ENCODE data around the gene SENP6.
"Not testable (repeated sequence)": the region's sequence is repeated elsewhere in the genome, so short reads cannot be mapped to it uniquely, and the experiment has no call there.

The SENP6 gene

DNA sequence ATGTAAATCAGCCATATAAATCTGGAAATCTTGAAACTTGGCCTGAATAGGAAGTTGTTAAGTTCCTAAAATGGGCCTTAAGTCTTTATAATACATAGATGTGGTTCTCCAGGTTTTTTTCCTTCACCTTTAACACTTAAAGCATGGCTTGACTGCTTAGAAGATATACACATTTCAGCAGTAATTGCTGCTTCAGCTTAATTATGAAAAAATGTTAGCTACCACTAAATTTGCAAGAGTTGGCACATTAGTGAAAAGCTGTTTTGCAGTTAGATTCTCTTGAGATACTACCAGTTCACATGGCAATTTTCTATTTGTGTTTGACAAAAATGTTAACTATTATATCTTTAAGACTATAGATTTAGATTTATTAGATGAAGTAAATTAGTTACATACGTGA lies 74.7 kb downstream of the SENP6 start:
- no peak for ATAC-seq
- TF ChIP-seq TCF4 (CRISPR knock-in tag; IDR thresholded peaks at IDR 0.05; ENCODE audit: borderline replicate concordance) (no peak), ESRRG (CRISPR knock-in tag; IDR thresholded peaks at IDR 0.05) (no peak), SNAI2 (CRISPR knock-in tag; IDR thresholded peaks at IDR 0.05) (no peak), TOX (CRISPR knock-in tag; IDR thresholded peaks at IDR 0.05; ENCODE audit: borderline replicate concordance) (no peak), OSR1 (CRISPR knock-in tag; IDR thresholded peaks at IDR 0.05) (no peak), BACH2 (CRISPR knock-in tag; IDR thresholded peaks at IDR 0.05; ENCODE audit: borderline replicate concordance) (no peak), CSDC2 (CRISPR knock-in tag; IDR thresholded peaks at IDR 0.05) (no peak), ZFP30 (CRISPR knock-in tag; IDR thresholded peaks at IDR 0.05) (no peak)
- TF ChIP-seq, protein P1, sequence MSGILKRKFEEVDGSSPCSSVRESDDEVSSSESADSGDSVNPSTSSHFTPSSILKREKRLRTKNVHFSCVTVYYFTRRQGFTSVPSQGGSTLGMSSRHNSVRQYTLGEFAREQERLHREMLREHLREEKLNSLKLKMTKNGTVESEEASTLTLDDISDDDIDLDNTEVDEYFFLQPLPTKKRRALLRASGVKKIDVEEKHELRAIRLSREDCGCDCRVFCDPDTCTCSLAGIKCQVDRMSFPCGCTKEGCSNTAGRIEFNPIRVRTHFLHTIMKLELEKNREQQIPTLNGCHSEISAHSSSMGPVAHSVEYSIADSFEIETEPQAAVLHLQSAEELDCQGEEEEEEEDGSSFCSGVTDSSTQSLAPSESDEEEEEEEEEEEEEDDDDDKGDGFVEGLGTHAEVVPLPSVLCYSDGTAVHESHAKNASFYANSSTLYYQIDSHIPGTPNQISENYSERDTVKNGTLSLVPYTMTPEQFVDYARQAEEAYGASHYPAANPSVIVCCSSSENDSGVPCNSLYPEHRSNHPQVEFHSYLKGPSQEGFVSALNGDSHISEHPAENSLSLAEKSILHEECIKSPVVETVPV (CRISPR knock-in tag; IDR thresholded peaks at IDR 0.05) = no peak
- TF ChIP-seq, protein P2, sequence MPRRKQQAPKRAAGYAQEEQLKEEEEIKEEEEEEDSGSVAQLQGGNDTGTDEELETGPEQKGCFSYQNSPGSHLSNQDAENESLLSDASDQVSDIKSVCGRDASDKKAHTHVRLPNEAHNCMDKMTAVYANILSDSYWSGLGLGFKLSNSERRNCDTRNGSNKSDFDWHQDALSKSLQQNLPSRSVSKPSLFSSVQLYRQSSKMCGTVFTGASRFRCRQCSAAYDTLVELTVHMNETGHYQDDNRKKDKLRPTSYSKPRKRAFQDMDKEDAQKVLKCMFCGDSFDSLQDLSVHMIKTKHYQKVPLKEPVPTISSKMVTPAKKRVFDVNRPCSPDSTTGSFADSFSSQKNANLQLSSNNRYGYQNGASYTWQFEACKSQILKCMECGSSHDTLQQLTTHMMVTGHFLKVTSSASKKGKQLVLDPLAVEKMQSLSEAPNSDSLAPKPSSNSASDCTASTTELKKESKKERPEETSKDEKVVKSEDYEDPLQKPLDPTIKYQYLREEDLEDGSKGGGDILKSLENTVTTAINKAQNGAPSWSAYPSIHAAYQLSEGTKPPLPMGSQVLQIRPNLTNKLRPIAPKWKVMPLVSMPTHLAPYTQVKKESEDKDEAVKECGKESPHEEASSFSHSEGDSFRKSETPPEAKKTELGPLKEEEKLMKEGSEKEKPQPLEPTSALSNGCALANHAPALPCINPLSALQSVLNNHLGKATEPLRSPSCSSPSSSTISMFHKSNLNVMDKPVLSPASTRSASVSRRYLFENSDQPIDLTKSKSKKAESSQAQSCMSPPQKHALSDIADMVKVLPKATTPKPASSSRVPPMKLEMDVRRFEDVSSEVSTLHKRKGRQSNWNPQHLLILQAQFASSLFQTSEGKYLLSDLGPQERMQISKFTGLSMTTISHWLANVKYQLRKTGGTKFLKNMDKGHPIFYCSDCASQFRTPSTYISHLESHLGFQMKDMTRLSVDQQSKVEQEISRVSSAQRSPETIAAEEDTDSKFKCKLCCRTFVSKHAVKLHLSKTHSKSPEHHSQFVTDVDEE (CRISPR knock-in tag; IDR thresholded peaks at IDR 0.05) = no peak

DNA sequence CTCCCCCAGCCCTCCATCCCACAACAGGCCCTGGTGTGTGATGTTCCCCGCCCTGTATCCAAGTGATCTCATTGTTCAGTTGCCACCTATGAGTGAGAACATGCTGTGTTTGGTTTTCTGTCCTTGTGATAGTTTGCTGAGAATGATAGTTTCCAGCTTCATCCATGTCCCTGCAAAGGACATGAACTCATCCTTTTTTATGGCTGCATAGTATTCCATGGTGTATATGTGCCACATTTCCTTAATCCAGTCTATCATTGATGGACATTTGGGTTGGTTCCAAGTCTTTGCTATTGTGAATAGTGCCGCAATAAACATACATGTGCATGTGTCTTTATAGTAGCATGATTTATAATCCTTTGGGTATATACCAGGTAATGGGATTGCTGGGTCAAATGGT lies 80.9 kb downstream of the SENP6 start:
- not testable (repeated sequence) for ATAC-seq

DNA sequence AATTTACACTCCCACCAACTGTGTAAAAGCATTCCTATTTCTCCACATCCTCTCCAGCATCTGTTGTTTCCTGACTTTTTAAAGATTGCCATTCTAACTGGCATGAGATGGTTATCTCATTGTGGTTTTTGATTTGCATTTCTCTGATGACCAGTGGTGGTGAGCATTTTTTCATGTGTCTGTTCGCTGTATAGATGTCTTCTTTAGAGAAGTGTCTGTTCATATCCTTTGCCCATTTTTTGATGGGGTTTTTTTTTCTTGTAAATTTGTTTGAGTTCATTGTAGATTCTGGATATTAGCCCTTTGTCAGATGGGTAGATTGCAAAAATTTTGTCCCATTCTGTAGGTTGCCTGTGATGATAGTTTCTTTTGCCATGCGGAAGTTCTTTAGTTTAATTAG lies 81.3 kb downstream of the SENP6 start:
- not testable (repeated sequence) for ATAC-seq

DNA sequence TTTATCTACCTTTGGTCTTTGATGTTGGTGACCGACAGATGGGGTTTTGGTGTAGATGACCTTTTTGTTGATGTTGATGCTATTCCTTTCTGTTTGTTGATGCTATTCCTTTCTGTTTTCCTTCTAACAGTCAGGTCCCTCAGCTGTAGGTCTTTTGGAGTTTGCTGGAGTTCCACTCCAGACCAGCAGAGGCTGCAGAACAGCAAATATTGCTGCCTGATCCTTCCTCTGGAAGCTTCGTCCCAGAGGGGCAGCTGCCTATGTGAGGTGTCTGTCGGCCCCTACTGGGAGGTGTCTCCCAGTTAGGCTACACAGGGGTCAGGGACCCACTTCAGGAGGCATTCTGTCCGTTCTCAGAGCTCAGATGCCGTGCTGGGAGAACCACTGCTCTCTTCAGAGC lies 85.9 kb downstream of the SENP6 start:
- ATAC-seq = not testable (repeated sequence)

DNA sequence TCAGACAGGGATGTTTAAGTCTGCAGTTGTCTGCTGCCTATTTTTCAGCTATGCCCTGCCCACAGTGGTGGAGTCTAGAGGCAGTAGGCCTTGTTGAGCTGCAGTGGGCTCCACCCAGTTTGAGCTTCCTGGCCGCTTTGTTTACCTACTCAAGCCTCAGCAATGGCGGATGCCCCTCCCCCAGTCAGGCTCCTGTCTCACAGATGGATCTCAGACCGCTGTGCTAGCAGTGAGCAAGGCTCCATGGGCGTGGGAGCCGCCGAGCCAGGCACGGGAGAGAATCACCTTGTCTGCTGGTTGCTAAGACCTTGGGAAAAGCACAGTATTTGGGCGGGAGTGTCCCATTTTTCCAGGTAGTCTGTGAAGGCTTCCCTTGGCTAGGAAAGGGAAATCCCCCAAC lies 86.3 kb downstream of the SENP6 start:
- ATAC-seq = not testable (repeated sequence)

DNA sequence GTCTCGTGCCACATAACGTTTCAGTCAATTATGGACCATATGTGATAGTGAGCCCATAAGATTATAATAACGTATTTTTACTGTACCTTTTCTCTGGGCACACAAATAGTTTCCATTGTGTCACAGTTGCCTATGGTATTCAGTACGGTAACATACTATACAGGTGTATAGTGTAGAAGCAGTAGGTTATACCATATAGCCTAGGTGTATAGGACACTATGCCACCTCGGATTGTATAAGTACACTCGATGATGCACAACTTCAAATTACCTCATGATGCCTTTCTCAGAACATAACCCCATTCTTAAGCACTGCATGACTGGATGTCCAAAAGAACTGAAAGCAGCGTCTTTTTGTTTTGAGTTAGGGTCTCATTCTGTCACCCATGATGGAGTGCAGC lies 87.9 kb downstream of the SENP6 start:
- TF ChIP-seq, protein P1 (CRISPR knock-in tag; IDR thresholded peaks at IDR 0.05) = no peak
- TF ChIP-seq, protein P3, sequence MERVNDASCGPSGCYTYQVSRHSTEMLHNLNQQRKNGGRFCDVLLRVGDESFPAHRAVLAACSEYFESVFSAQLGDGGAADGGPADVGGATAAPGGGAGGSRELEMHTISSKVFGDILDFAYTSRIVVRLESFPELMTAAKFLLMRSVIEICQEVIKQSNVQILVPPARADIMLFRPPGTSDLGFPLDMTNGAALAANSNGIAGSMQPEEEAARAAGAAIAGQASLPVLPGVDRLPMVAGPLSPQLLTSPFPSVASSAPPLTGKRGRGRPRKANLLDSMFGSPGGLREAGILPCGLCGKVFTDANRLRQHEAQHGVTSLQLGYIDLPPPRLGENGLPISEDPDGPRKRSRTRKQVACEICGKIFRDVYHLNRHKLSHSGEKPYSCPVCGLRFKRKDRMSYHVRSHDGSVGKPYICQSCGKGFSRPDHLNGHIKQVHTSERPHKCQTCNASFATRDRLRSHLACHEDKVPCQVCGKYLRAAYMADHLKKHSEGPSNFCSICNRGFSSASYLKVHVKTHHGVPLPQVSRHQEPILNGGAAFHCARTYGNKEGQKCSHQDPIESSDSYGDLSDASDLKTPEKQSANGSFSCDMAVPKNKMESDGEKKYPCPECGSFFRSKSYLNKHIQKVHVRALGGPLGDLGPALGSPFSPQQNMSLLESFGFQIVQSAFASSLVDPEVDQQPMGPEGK (CRISPR knock-in tag; IDR thresholded peaks at IDR 0.05; ENCODE audit: borderline replicate concordance) = no peak
- TF ChIP-seq ZC3H10 (CRISPR knock-in tag; IDR thresholded peaks at IDR 0.05) (no peak), OSR1 (CRISPR knock-in tag; IDR thresholded peaks at IDR 0.05) (no peak), ZFP3 (CRISPR knock-in tag; IDR thresholded peaks at IDR 0.05) (no peak), ARNTL (CRISPR knock-in tag; IDR thresholded peaks at IDR 0.05; ENCODE audit: borderline replicate concordance, low read depth) (no peak), GLIS3 (CRISPR knock-in tag; IDR thresholded peaks at IDR 0.05) (no peak), ZFP30 (CRISPR knock-in tag; IDR thresholded peaks at IDR 0.05) (no peak), ISL1 (CRISPR knock-in tag; IDR thresholded peaks at IDR 0.05) (no peak), PPARA (CRISPR knock-in tag; IDR thresholded peaks at IDR 0.05; ENCODE audit: borderline replicate concordance) (no peak), ESRRG (CRISPR knock-in tag; IDR thresholded peaks at IDR 0.05) (no peak), TOX (CRISPR knock-in tag; IDR thresholded peaks at IDR 0.05; ENCODE audit: borderline replicate concordance) (no peak), SNAI2 (CRISPR knock-in tag; IDR thresholded peaks at IDR 0.05) (no peak), ZNF70 (CRISPR knock-in tag; IDR thresholded peaks at IDR 0.05) (no peak)
- TF ChIP-seq, protein P4, sequence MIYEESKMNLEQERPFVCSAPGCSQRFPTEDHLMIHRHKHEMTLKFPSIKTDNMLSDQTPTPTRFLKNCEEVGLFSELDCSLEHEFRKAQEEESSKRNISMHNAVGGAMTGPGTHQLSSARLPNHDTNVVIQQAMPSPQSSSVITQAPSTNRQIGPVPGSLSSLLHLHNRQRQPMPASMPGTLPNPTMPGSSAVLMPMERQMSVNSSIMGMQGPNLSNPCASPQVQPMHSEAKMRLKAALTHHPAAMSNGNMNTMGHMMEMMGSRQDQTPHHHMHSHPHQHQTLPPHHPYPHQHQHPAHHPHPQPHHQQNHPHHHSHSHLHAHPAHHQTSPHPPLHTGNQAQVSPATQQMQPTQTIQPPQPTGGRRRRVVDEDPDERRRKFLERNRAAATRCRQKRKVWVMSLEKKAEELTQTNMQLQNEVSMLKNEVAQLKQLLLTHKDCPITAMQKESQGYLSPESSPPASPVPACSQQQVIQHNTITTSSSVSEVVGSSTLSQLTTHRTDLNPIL (CRISPR knock-in tag; IDR thresholded peaks at IDR 0.05; ENCODE audit: low read depth) = no peak
- TF ChIP-seq, protein P5, sequence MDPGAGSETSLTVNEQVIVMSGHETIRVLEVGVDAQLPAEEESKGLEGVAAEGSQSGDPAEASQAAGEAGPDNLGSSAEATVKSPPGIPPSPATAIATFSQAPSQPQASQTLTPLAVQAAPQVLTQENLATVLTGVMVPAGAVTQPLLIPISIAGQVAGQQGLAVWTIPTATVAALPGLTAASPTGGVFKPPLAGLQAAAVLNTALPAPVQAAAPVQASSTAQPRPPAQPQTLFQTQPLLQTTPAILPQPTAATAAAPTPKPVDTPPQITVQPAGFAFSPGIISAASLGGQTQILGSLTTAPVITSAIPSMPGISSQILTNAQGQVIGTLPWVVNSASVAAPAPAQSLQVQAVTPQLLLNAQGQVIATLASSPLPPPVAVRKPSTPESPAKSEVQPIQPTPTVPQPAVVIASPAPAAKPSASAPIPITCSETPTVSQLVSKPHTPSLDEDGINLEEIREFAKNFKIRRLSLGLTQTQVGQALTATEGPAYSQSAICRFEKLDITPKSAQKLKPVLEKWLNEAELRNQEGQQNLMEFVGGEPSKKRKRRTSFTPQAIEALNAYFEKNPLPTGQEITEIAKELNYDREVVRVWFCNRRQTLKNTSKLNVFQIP (CRISPR knock-in tag; IDR thresholded peaks at IDR 0.05; ENCODE audit: borderline replicate concordance, low read depth) = no peak
- TF ChIP-seq, protein P2 (CRISPR knock-in tag; IDR thresholded peaks at IDR 0.05) = no peak
- ATAC-seq = no peak
